ENCODE measurements around the gene SAMD4A. TPM values are rescaled to one million over a fixed set of nuclear protein-coding genes. Genes with fewer than 3 reads are reported as not detected.
A peak's percentile ranks its signal among the peaks of the same experiment; 100 is the strongest.

The SAMD4A gene
- total RNA-seq (10 to 100 TPM; 11.6 to 67.4 (median 19.8) TPM), polyA plus RNA-seq (10 to 100 TPM in 1 of 3 donors, 1 to 10 TPM in 2; 2.5 to 12.1 (median 5.3) TPM)
- long read RNA-seq, donor 1: 0 reads
- long read RNA-seq, donor 2: 0 reads
- long read RNA-seq, donor 3: 0 reads
- long read RNA-seq, donor 4: 0 reads
- long read RNA-seq, donor 5, partial matches to known transcripts: 0 of 1 reads
- long read RNA-seq, donor 5, other reads (novel, unspliced or antisense): 0 of 1 reads
- long read RNA-seq, donor 6, full-length matches to known transcripts: 3 of 3 reads
- long read RNA-seq, donor 6, partial matches to known transcripts: 0 of 3 reads
- long read RNA-seq, donor 6, other reads (novel, unspliced or antisense): 0 of 3 reads
- long read RNA-seq, donor 7, partial matches to known transcripts: 0 of 1 reads
- long read RNA-seq, donor 7, other reads (novel, unspliced or antisense): 0 of 1 reads
- long read RNA-seq, donor 8: 0 reads
- long read RNA-seq, donor 9: 0 reads
- long read RNA-seq, donor 10, full-length matches to known transcripts: 1 of 1 reads
- long read RNA-seq, donor 10, partial matches to known transcripts: 0 of 1 reads
- long read RNA-seq, donor 10, other reads (novel, unspliced or antisense): 0 of 1 reads

GRCh38 chr14:54566410-54567223 is at the start of gene SAMD4A:
Gene SAMD4A, plus strand, starts transcription at chr14:54567128. Its CDS starts 789 bp downstream, at chr14:54567917.
- intact Hi-C loops (cut with DNase I; ENCODE audit: low total_unique reads): no loop called here
- Histone ChIP-seq H3K4me1 (peaks cover 0 to 45% (median 40%) of the 10 kb centered on the region in 4 donors), H3K4me3 (peak within 1 kb of the TSS; percentile 73 to 81 (median 77)), H3K27me3 (peaks cover 0 to 24% (median 0%) of the 10 kb centered on the region in 3 donors), H3K9me3 (no peaks in the 10 kb centered on the region), H3K27ac (peak within 1 kb of the TSS; percentile 96 to 100 (median 99)), H3K36me3 (no peaks in the 10 kb centered on the region)
- no peak for TF ChIP-seq POLR2A (IDR thresholded peaks at IDR 0.05)
- TF ChIP-seq, protein P1, sequence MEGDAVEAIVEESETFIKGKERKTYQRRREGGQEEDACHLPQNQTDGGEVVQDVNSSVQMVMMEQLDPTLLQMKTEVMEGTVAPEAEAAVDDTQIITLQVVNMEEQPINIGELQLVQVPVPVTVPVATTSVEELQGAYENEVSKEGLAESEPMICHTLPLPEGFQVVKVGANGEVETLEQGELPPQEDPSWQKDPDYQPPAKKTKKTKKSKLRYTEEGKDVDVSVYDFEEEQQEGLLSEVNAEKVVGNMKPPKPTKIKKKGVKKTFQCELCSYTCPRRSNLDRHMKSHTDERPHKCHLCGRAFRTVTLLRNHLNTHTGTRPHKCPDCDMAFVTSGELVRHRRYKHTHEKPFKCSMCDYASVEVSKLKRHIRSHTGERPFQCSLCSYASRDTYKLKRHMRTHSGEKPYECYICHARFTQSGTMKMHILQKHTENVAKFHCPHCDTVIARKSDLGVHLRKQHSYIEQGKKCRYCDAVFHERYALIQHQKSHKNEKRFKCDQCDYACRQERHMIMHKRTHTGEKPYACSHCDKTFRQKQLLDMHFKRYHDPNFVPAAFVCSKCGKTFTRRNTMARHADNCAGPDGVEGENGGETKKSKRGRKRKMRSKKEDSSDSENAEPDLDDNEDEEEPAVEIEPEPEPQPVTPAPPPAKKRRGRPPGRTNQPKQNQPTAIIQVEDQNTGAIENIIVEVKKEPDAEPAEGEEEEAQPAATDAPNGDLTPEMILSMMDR (IDR thresholded peaks at IDR 0.05): peak in 3 of 7 experiments; percentile 13 to 23 (median 21)
- peak; percentile 5 to 30 (median 27) for TF ChIP-seq POLR2AphosphoS5 (IDR thresholded peaks at IDR 0.05)
- 0 to 1% (median 0%) methylated on average over 21 to 91 of the region's 91 CpGs for WGBS, 5 donors
- peak; percentile 67 to 92 for DNase-seq

DNA sequence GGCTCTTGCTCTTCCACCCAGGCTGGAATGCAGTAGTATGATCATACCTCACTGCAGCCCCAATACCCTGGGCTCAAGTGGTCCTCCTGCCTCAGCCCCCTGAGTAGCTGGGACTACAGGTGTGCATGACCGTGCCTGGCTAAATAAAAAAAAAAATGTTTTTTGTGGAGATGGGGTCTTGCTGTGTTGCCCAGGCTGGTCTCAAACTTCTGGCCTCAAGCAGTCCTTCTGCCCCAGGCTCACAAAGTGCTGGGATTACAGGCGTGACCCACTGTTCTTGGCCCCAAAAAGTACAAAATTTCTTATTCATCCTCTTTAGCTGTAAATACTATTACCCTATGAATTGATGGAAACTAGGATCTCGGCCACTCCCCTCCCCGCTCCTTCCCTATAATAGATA is 42.5 kb upstream of the SAMD4A start:
- Histone ChIP-seq H3K27me3 (no peaks in the 10 kb centered on the region), H3K27ac (no peak overlapping the region), H3K4me3 (no peak overlapping the region), H3K36me3 (peaks cover 6 to 56% (median 44%) of the 10 kb centered on the region in 4 donors), H3K9me3 (no peaks in the 10 kb centered on the region), H3K4me1 (peaks cover 0 to 6% (median 0%) of the 10 kb centered on the region in 4 donors)
- no peak for DNase-seq
- intact Hi-C loops (cut with DNase I; ENCODE audit: low total_unique reads): no loop called here
- 95 to 97% (median 96%) methylated on average over 4 of the region's 4 CpGs for WGBS, 5 donors
- TF ChIP-seq POLR2AphosphoS5 (IDR thresholded peaks at IDR 0.05) (no peak), EP300 (IDR thresholded peaks at IDR 0.05) (no peak), POLR2A (IDR thresholded peaks at IDR 0.05) (no peak)
- TF ChIP-seq, protein P1 (IDR thresholded peaks at IDR 0.05): no peak

DNA sequence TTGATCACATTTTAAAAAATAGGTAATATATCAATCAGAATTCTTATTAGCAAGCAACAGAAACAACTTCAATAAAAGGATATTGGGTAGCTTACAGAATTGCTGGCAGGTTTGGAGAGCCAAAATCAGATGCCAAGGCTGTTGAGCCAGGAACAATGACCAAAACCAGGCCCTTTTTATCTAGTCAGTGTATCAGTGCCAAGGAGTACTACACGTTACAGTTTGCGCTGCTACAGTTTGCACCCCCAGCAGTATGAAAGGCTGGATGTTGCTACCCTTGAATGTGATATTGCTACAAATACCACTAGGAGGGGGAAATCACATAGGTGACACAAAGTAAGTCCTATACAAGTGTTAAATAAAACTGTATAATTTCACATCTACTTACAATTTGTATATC is 38.0 kb upstream of the SAMD4A start:
- intact Hi-C loops (cut with DNase I; ENCODE audit: low total_unique reads): no loop called here
- no peak for DNase-seq
- 70 to 86% (median 78%) methylated on average over 2 of the region's 2 CpGs for WGBS, 5 donors
- H3K4me3 ChIP-seq: no peak overlapping the region
- no peaks in the 10 kb centered on the region for H3K27me3 ChIP-seq
- H3K9me3 ChIP-seq: no peaks in the 10 kb centered on the region
- TF ChIP-seq POLR2A (IDR thresholded peaks at IDR 0.05) (no peak), EP300 (IDR thresholded peaks at IDR 0.05) (no peak), POLR2AphosphoS5 (IDR thresholded peaks at IDR 0.05) (no peak)
- TF ChIP-seq, protein P1 (IDR thresholded peaks at IDR 0.05): no peak
- H3K27ac ChIP-seq: no peak overlapping the region
- peaks cover 0 to 4% (median 0%) of the 10 kb centered on the region in 4 donors for H3K4me1 ChIP-seq
- peaks cover 3 to 56% (median 46%) of the 10 kb centered on the region in 4 donors for H3K36me3 ChIP-seq

GRCh38 chr14:54529811-54530210 is 37.1 kb upstream of the SAMD4A start:
- TF ChIP-seq EP300 (IDR thresholded peaks at IDR 0.05): no peak
- TF ChIP-seq, protein P1 (IDR thresholded peaks at IDR 0.05): no peak
- no peak for TF ChIP-seq POLR2A (IDR thresholded peaks at IDR 0.05)
- DNase-seq: peak in 1 of 2 donors; percentile 18
- intact Hi-C loops (cut with DNase I; ENCODE audit: low total_unique reads): no loop called here
- Histone ChIP-seq H3K27me3 (no peaks in the 10 kb centered on the region), H3K36me3 (peaks cover 0 to 51% (median 40%) of the 10 kb centered on the region in 4 donors), H3K9me3 (no peaks in the 10 kb centered on the region), H3K4me1 (peaks cover 0 to 4% (median 0%) of the 10 kb centered on the region in 4 donors), H3K4me3 (no peak overlapping the region), H3K27ac (no peak overlapping the region)
- whole genome bisulfite sequencing, 5 donors: 41 to 59% (median 48%) methylated on average over 1 of the region's 1 CpG

Data from stomach (tissue), 19 donors.